Cortex of kidney (tissue), 1 donor: Measurements from ENCODE around the gene ASCL3.
"Not testable (repeated sequence)": the region's sequence is repeated elsewhere in the genome, so short reads cannot be mapped to it uniquely, and the experiment has no call there.

Experiments used
- DNase-seq: peaks from one replicate; lab custom pipeline; 2025; lab: John Stamatoyannopoulos, UW

The ASCL3 gene

GRCh38 chr11:8910649-8911026, 32.2 kb downstream of the ASCL3 start:
- no peak for DNase-seq

- DNase-seq = no peak
Measured at GRCh38 chr11:8908099-8908498, 34.7 kb downstream of the ASCL3 start.

- no peak for DNase-seq
Measured at GRCh38 chr11:8907116-8907515, 35.7 kb downstream of the ASCL3 start.

- DNase-seq = no peak
Measured at GRCh38 chr11:8905528-8906165, 37.2 kb downstream of the ASCL3 start.

GRCh38 chr11:8899119-8899753, 43.6 kb downstream of the ASCL3 start:
- no peak for DNase-seq

- DNase-seq = not testable (repeated sequence)
Measured at GRCh38 chr11:8891185-8891584, 51.6 kb downstream of the ASCL3 start.
